AG09319 (cell line): ENCODE measurements around the gene CPN2.

Experiments
- DNase-seq: peaks from one replicate; pipeline ENCODE4 v3.0.0-alpha.2; 2010; ENCODE audit warnings: low read depth; ENCODE audit errors: extremely low read depth
- TF ChIP-seq, protein P1 (sequence below): IDR thresholded peaks from 2 replicates; pipeline ENCODE4 v1.5.1; 2011; ENCODE audit warnings: low read depth, mild to moderate bottlenecking, inconsistent platforms, low read length, moderate library complexity

CPN2 gene

GRCh38 chr3:194354315-194354714, 3.2 kb upstream of the CPN2 start:
- DNase-seq = no peak
- TF ChIP-seq, protein P1, sequence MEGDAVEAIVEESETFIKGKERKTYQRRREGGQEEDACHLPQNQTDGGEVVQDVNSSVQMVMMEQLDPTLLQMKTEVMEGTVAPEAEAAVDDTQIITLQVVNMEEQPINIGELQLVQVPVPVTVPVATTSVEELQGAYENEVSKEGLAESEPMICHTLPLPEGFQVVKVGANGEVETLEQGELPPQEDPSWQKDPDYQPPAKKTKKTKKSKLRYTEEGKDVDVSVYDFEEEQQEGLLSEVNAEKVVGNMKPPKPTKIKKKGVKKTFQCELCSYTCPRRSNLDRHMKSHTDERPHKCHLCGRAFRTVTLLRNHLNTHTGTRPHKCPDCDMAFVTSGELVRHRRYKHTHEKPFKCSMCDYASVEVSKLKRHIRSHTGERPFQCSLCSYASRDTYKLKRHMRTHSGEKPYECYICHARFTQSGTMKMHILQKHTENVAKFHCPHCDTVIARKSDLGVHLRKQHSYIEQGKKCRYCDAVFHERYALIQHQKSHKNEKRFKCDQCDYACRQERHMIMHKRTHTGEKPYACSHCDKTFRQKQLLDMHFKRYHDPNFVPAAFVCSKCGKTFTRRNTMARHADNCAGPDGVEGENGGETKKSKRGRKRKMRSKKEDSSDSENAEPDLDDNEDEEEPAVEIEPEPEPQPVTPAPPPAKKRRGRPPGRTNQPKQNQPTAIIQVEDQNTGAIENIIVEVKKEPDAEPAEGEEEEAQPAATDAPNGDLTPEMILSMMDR = no peak

GRCh38 chr3:194352667-194353246, 1.6 kb upstream of the CPN2 start:
- DNase-seq = no peak
- TF ChIP-seq, protein P1 = no peak

GRCh38 chr3:194351952-194352536, 916 bp upstream of the CPN2 start:
- DNase-seq = no peak
- TF ChIP-seq, protein P1 = no peak

DNA sequence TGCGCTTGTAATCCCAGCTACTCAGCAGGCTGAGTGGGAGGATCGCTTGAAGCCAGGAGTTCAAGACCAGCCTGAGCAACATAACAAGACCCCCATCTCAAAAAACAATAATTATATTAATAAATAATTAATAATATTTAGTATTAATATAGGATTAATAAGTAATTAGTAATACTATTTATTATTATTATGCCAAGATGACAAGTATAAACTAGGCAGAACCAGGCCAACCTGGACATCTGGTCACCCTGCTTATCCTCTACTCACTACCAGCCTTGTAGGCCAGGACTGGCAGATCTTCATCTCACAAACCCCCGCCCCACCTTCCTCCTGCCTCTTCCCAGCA, 429 bp downstream of the CPN2 start:
- TF ChIP-seq, protein P1 = no peak
- no peak for DNase-seq

- TF ChIP-seq, protein P1 = no peak
- DNase-seq = no peak
These were observed 2.8 kb downstream of the CPN2 start for GRCh38 chr3:194348354-194348753.

DNA sequence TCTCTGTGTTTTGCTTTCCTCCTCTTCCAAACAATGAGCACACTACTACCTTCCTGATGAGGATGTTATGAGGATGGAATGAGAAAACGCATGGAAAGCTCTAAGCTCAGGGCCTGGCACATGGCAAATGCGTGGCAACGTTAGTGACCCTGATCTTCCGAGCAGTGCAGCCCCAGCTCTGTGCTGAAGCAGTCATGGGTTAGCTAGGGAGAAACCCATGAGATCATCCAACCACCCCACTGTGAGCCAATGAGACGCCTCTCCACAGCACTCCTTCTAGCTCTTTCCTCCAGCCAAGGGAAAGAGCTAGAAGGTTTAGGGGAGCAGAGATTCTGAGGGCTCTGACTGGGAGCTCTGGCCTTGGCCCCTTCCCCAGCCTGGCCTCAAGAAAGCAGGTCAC, 4.5 kb downstream of the CPN2 start:
- TF ChIP-seq, protein P1 = no peak
- no peak for DNase-seq

- no peak for DNase-seq
- TF ChIP-seq, protein P1 = no peak
These were observed 5.1 kb downstream of the CPN2 start for GRCh38 chr3:194346035-194346434.
